Measurements from ENCODE around the gene GANAB. TPM values are rescaled to one million over a fixed set of nuclear protein-coding genes. Genes with fewer than 3 reads are reported as not detected.

GANAB gene
- total and polyA plus RNA-seq, 4 donors, result 45.2 to 209 (median 148) TPM

GRCh38 chr11:62666259-62666926 lies 20.0 kb upstream of the GANAB start:
- peak overlapping the region; percentile 85 to 89 for H3K27ac ChIP-seq (ENCODE audit: low read depth in 1 of 2, low read length in 2 of 2)
- no peak for DNase-seq (ENCODE audit: low spot score)
- H3K27me3 ChIP-seq (ENCODE audit: control insufficient read depth in 4 of 4, insufficient read depth in 4 of 4, low read length in 3 of 4), result no peaks in the 10 kb centered on the region
- no peak for TF ChIP-seq EGR1 (IDR thresholded peaks at IDR 0.05; ENCODE audit: low read depth in 2 of 2)
- TF ChIP-seq MAX (IDR thresholded peaks at IDR 0.05), result no peak
- no peak for TF ChIP-seq FOXA2 (IDR thresholded peaks at IDR 0.05)
- no peak for TF ChIP-seq TAF1 (conservative IDR thresholded peaks at IDR 0.05)
- WGBS, result 67% methylated on average over 16 of the region's 16 CpGs
- H3K36me3 ChIP-seq (ENCODE audit: control insufficient read depth in 4 of 4, insufficient read depth in 3 of 4, low read depth in 1 of 4, low read length in 3 of 4), result peaks cover 3 to 10% (median 6%) of the 10 kb centered on the region in 4 donors
- no peaks in the 10 kb centered on the region for H3K9me3 ChIP-seq (ENCODE audit: control insufficient read depth in 4 of 4, low read length in 3 of 4)
- peaks cover 15 to 45% (median 32%) of the 10 kb centered on the region in 4 donors for H3K4me1 ChIP-seq (ENCODE audit: control insufficient read depth in 4 of 4, insufficient read depth in 4 of 4, low read length in 3 of 4)
- peak overlapping the region; percentile 82 to 97 (median 96) for H3K4me3 ChIP-seq (ENCODE audit: low read depth in 1 of 3, low read length in 3 of 3)
- H3K9ac ChIP-seq (ENCODE audit: low read depth in 1 of 2, low read length in 2 of 2), result peak overlapping the region; percentile 24 to 90

DNA sequence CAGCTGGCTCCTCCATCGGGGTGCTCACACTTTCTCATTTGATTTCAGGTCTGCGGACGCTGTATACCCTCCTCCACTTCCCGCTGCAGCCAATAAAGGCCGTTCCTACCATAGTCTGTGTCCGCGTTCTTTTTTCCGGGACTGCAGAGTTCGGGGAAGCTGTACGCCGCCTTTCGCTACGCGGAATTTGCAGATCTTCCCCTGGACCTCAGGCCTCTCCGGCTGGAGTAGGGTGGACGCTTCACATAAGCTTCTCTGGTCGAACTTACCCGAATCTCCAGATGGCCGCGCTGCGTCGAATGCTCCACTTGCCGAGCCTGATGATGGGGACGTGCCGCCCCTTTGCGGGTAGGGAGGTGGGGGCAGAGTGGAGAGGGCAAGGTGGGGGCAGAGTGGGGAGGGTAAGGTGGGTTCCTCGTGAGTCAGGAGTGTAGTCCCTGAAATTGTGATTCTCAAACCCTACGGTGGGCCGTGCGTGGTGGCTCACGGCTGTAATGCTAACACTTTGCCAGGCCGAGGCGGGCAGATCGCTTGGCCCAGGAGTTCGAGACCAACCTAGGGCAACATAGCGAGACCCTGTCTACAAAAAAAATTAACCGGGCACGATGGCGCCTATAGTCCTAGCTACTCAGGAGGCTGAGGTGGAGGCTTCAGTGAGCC lies 19.3 kb upstream of the GANAB start:
- Histone ChIP-seq H3K9ac (ENCODE audit: low read depth in 1 of 2, low read length in 2 of 2) (peak overlapping the region; percentile 68 to 90), H3K4me3 (ENCODE audit: low read depth in 1 of 3, low read length in 3 of 3) (peak overlapping the region; percentile 82 to 97 (median 96)), H3K27me3 (ENCODE audit: control insufficient read depth in 4 of 4, insufficient read depth in 4 of 4, low read length in 3 of 4) (no peaks in the 10 kb centered on the region), H3K36me3 (ENCODE audit: control insufficient read depth in 4 of 4, insufficient read depth in 3 of 4, low read depth in 1 of 4, low read length in 3 of 4) (peaks cover 3 to 10% (median 6%) of the 10 kb centered on the region in 4 donors), H3K9me3 (ENCODE audit: control insufficient read depth in 4 of 4, low read length in 3 of 4) (no peaks in the 10 kb centered on the region), H3K27ac (ENCODE audit: low read depth in 1 of 2, low read length in 2 of 2) (peak overlapping the region; percentile 85 to 89), H3K4me1 (ENCODE audit: control insufficient read depth in 4 of 4, insufficient read depth in 4 of 4, low read length in 3 of 4) (peaks cover 13 to 38% (median 29%) of the 10 kb centered on the region in 4 donors)
- no peak for TF ChIP-seq FOXA1 (IDR thresholded peaks at IDR 0.05)
- TF ChIP-seq, protein P1, sequence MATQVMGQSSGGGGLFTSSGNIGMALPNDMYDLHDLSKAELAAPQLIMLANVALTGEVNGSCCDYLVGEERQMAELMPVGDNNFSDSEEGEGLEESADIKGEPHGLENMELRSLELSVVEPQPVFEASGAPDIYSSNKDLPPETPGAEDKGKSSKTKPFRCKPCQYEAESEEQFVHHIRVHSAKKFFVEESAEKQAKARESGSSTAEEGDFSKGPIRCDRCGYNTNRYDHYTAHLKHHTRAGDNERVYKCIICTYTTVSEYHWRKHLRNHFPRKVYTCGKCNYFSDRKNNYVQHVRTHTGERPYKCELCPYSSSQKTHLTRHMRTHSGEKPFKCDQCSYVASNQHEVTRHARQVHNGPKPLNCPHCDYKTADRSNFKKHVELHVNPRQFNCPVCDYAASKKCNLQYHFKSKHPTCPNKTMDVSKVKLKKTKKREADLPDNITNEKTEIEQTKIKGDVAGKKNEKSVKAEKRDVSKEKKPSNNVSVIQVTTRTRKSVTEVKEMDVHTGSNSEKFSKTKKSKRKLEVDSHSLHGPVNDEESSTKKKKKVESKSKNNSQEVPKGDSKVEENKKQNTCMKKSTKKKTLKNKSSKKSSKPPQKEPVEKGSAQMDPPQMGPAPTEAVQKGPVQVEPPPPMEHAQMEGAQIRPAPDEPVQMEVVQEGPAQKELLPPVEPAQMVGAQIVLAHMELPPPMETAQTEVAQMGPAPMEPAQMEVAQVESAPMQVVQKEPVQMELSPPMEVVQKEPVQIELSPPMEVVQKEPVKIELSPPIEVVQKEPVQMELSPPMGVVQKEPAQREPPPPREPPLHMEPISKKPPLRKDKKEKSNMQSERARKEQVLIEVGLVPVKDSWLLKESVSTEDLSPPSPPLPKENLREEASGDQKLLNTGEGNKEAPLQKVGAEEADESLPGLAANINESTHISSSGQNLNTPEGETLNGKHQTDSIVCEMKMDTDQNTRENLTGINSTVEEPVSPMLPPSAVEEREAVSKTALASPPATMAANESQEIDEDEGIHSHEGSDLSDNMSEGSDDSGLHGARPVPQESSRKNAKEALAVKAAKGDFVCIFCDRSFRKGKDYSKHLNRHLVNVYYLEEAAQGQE (IDR thresholded peaks at IDR 0.05), result no peak
- no peak for TF ChIP-seq TAF1 (conservative IDR thresholded peaks at IDR 0.05)
- no peak for TF ChIP-seq ATF3 (IDR thresholded peaks at IDR 0.05)
- no peak for TF ChIP-seq HNF4G (IDR thresholded peaks at IDR 0.05)
- TF ChIP-seq HNF4A (conservative IDR thresholded peaks at IDR 0.05), result no peak
- no peak for TF ChIP-seq YY1 (IDR thresholded peaks at IDR 0.05)
- no peak for TF ChIP-seq RXRA (IDR thresholded peaks at IDR 0.05)
- no peak for TF ChIP-seq GABPA (IDR thresholded peaks at IDR 0.05 in 1 of 2, conservative IDR thresholded peaks at IDR 0.05 in 1 of 2)
- TF ChIP-seq SP1 (IDR thresholded peaks at IDR 0.05), result no peak
- TF ChIP-seq, protein P2, sequence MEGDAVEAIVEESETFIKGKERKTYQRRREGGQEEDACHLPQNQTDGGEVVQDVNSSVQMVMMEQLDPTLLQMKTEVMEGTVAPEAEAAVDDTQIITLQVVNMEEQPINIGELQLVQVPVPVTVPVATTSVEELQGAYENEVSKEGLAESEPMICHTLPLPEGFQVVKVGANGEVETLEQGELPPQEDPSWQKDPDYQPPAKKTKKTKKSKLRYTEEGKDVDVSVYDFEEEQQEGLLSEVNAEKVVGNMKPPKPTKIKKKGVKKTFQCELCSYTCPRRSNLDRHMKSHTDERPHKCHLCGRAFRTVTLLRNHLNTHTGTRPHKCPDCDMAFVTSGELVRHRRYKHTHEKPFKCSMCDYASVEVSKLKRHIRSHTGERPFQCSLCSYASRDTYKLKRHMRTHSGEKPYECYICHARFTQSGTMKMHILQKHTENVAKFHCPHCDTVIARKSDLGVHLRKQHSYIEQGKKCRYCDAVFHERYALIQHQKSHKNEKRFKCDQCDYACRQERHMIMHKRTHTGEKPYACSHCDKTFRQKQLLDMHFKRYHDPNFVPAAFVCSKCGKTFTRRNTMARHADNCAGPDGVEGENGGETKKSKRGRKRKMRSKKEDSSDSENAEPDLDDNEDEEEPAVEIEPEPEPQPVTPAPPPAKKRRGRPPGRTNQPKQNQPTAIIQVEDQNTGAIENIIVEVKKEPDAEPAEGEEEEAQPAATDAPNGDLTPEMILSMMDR (IDR thresholded peaks at IDR 0.05; ENCODE audit: low read depth, low read length, missing input control), result no peak
- TF ChIP-seq JUND (IDR thresholded peaks at IDR 0.05), result no peak
- WGBS, result 5% methylated on average over 39 of the region's 39 CpGs
- DNase-seq (ENCODE audit: low spot score), result no peak
